ENCODE measurements around the gene RPL15. TPM values are rescaled to one million over a fixed set of nuclear protein-coding genes. Genes with fewer than 3 reads are reported as not detected.

Gene RPL15
- total and polyA plus RNA-seq, 2 experiments from 2014 or later: 1,318 to 3,305 TPM

DNA sequence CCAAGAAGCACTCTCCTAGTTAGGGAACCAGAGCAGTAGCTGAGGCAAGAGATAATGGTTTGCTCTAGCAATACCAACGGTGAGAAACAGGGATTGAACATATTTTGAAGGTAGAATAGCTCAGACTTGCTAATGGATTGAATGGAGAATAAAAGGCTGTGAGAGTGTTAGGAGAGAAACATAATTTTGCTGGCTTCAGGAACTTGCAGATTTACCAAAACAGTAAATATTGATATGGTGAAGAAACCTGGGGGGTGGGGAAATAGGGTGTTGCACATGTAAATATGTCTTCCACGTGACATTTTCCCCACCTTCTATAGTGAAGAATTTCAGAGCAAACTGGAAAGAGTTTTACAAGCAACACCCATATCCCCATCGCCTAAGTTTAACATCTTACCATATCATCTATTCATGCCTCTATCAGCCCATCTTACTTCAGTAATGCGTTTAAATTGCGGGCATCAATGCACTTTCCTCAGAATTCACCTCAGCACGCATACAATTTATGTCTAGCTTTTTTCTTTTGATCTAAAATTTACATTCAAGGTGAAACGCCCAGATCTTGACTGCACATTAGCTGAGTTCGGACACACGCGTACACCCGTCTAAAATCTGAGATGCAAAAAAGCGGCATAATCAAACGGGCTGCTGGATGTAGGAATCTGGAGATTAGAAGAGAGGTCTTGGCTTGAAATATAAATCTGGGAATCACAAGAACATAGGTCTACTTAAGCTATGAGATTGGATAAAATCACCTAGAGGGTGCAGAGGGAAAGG is 27.3 kb downstream of the RPL15 start:
- H2AFZ ChIP-seq: peak overlapping the region; percentile 92
- H3K4me2 ChIP-seq: peak overlapping the region; percentile 89
- H3K27ac ChIP-seq: peak overlapping the region; percentile 93
- H3K9me2 ChIP-seq (replicated peaks; ENCODE audit: insufficient read depth): no peaks in the 10 kb centered on the region
- H3K79me2 ChIP-seq: peaks cover 18% of the 10 kb centered on the region
- 2% methylated on average over 13 of the region's 13 CpGs for WGBS (ENCODE audit: low lambda C conversion rate, missing lambda C conversion rate)
- TF ChIP-seq EZH2phosphoT487 (IDR thresholded peaks at IDR 0.05; ENCODE audit: low read depth, severe bottlenecking, unreplicated experiment): no peak
- TF ChIP-seq, protein P1, sequence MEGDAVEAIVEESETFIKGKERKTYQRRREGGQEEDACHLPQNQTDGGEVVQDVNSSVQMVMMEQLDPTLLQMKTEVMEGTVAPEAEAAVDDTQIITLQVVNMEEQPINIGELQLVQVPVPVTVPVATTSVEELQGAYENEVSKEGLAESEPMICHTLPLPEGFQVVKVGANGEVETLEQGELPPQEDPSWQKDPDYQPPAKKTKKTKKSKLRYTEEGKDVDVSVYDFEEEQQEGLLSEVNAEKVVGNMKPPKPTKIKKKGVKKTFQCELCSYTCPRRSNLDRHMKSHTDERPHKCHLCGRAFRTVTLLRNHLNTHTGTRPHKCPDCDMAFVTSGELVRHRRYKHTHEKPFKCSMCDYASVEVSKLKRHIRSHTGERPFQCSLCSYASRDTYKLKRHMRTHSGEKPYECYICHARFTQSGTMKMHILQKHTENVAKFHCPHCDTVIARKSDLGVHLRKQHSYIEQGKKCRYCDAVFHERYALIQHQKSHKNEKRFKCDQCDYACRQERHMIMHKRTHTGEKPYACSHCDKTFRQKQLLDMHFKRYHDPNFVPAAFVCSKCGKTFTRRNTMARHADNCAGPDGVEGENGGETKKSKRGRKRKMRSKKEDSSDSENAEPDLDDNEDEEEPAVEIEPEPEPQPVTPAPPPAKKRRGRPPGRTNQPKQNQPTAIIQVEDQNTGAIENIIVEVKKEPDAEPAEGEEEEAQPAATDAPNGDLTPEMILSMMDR (IDR thresholded peaks at IDR 0.05; ENCODE audit: poor library complexity): no peak
- TF ChIP-seq EZH2 (IDR thresholded peaks at IDR 0.05; ENCODE audit: borderline replicate concordance): no peak
- H3K4me3 ChIP-seq: peak overlapping the region; percentile 62
- no peaks in the 10 kb centered on the region for H4K20me1 ChIP-seq (ENCODE audit: insufficient read depth, poor library complexity, severe bottlenecking)
- no peaks in the 10 kb centered on the region for H3K9me3 ChIP-seq (ENCODE audit: low read depth)
- H3K4me1 ChIP-seq (ENCODE audit: insufficient read depth): peaks cover 22% of the 10 kb centered on the region
- no peak for DNase-seq (ENCODE audit: low spot score)
- H3K27me3 ChIP-seq: no peaks in the 10 kb centered on the region
- no peaks in the 10 kb centered on the region for H3K36me3 ChIP-seq (replicated peaks; ENCODE audit: insufficient read depth, low read depth)

DNA sequence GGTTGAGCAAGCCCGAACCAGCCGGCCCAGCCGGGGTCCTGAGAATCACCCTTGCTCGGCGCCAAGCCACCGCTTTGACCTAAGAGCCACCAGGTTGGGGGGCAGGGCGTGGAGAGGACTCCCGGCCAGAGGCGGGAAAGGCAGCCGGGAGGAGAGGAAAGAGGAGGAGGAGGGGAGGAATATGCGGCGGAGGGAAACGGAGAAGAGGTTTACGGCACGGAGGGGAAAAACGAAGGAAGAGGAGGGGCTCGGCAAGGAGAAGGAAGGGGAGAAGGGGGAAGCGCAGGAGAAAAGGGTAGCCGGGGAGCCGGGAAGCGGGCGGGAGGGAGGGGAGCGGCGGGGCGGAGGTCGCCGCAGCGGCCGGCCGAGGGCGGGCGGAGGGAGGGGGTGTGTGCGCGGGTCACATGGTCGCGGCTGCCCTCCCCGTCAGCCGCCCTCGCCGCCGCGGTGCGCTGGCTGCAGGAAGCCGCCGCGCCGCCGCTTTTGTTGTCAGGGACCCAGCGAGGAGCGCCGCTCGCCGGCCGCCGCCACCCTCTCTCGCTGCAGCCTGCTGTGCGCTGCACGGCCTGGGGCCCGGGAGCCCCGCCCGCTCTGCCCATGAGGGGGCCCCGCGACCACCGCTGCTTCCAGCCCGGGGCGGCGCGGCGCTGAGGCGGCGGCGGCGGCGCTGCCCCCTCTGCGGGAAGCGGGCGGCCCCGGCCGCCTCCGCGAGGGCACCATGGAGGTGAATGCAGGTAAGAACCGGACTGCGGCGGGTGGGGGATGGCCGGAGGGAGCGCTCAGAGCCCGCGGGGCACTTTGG is 28.1 kb downstream of the RPL15 start, which contains the start of gene NR1D2:
Gene NR1D2 (plus strand): TSS at position 426 of the 802 bp plus-strand sequence. CDS start 293 bp downstream, at position 719.
- WGBS (ENCODE audit: low lambda C conversion rate, missing lambda C conversion rate): under 1% methylated on average over 41 of the region's 88 CpGs
- DNase-seq (ENCODE audit: low spot score): peak; percentile 95
- H2AFZ ChIP-seq: peak within 1 kb of the TSS; percentile 92

DNA sequence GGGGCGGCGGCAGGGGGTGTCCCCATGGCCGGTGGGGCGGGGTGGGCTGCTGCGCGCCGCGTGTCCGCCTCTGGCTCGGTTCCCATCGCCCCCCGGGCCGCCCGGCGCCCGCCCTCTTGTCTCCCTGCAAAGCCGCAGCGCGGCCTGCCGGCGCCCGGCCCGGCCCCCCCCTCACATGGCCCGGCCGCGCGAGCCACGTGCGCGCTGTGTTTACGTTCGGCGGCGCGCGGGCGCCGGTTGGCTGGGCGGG is 28.7 kb downstream of the RPL15 start:
- Histone ChIP-seq H2AFZ (no peak overlapping the region), H3K27ac (peak overlapping the region; percentile 93), H3K79me2 (peaks cover 32% of the 10 kb centered on the region), H3K4me1 (ENCODE audit: insufficient read depth) (peaks cover 26% of the 10 kb centered on the region), H3K27me3 (no peaks in the 10 kb centered on the region), H3K9me3 (ENCODE audit: low read depth) (no peaks in the 10 kb centered on the region), H4K20me1 (ENCODE audit: insufficient read depth, poor library complexity, severe bottlenecking) (peaks cover 2% of the 10 kb centered on the region), H3K4me3 (peak overlapping the region; percentile 62), H3K4me2 (peak overlapping the region; percentile 89), H3K36me3 (replicated peaks; ENCODE audit: insufficient read depth, low read depth) (no peaks in the 10 kb centered on the region), H3K9me2 (replicated peaks; ENCODE audit: insufficient read depth) (no peaks in the 10 kb centered on the region)
- no peak for DNase-seq (ENCODE audit: low spot score)
- WGBS (ENCODE audit: low lambda C conversion rate, missing lambda C conversion rate): no CpG with 5 or more reads among the region's 39 CpGs
- TF ChIP-seq, protein P1 (IDR thresholded peaks at IDR 0.05; ENCODE audit: poor library complexity): no peak
- TF ChIP-seq EZH2phosphoT487 (IDR thresholded peaks at IDR 0.05; ENCODE audit: low read depth, severe bottlenecking, unreplicated experiment) (no peak), EZH2 (IDR thresholded peaks at IDR 0.05; ENCODE audit: borderline replicate concordance) (no peak)

More for the DNA sequence above, 28.1 kb downstream of the RPL15 start, which contains the start of gene NR1D2:
- Histone ChIP-seq H3K4me3 (peak within 1 kb of the TSS; percentile 64), H3K79me2 (peaks cover 27% of the 10 kb centered on the region), H3K4me1 (ENCODE audit: insufficient read depth) (peaks cover 25% of the 10 kb centered on the region), H3K4me2 (peak within 1 kb of the TSS; percentile 89), H3K27me3 (no peaks in the 10 kb centered on the region), H4K20me1 (ENCODE audit: insufficient read depth, poor library complexity, severe bottlenecking) (peaks cover 1% of the 10 kb centered on the region), H3K9me2 (replicated peaks; ENCODE audit: insufficient read depth) (no peaks in the 10 kb centered on the region), H3K9me3 (ENCODE audit: low read depth) (no peaks in the 10 kb centered on the region), H3K27ac (peak within 1 kb of the TSS; percentile 93), H3K36me3 (replicated peaks; ENCODE audit: insufficient read depth, low read depth) (no peaks in the 10 kb centered on the region)
- no peak for TF ChIP-seq EZH2phosphoT487 (IDR thresholded peaks at IDR 0.05; ENCODE audit: low read depth, severe bottlenecking, unreplicated experiment)
- TF ChIP-seq, protein P1 (IDR thresholded peaks at IDR 0.05; ENCODE audit: poor library complexity): no peak
- TF ChIP-seq EZH2 (IDR thresholded peaks at IDR 0.05; ENCODE audit: borderline replicate concordance): no peak
